Gastroesophageal sphincter (tissue), 3 donors: ENCODE results near the gene CFAP99.

Experiments used
- EP300 ChIP-seq: sonication (generic); formaldehyde crosslinking; IDR thresholded peaks from one replicate; pipeline ENCODE4 v1.6.1; 2017; ENCODE audit warnings: antibody characterized with exemption, mild to moderate bottlenecking
- POLR2A ChIP-seq, 2 donors: fragments of 450-650 bp; IDR thresholded peaks; one replicate each; pipeline ENCODE4 v1.6.1; 2017; ENCODE audit warnings: antibody characterized with exemption in 2 of 2, mild to moderate bottlenecking in 2 of 2, moderate library complexity in 1 of 2
- POLR2AphosphoS5 ChIP-seq: sonication (generic); formaldehyde crosslinking; IDR thresholded peaks from one replicate; pipeline ENCODE4 v1.6.1; 2017; ENCODE audit warnings: antibody characterized with exemption
- TF ChIP-seq, protein P1 (sequence below), 4 experiments: fragments of 200-600 bp in 2 of 4; fragments of 450-650 bp in 2 of 4; sonication (generic) in 1 of 4; IDR thresholded peaks; one replicate each; pipeline ENCODE4 v1.5.1; 2017 to 2019; ENCODE audit warnings: antibody characterized with exemption in 4 of 4, mild to moderate bottlenecking in 2 of 4, moderate library complexity in 2 of 4

- no peak for TF ChIP-seq EP300
- no peak for TF ChIP-seq POLR2A (IDR thresholded peaks at IDR 0.05)
- TF ChIP-seq, protein P1, sequence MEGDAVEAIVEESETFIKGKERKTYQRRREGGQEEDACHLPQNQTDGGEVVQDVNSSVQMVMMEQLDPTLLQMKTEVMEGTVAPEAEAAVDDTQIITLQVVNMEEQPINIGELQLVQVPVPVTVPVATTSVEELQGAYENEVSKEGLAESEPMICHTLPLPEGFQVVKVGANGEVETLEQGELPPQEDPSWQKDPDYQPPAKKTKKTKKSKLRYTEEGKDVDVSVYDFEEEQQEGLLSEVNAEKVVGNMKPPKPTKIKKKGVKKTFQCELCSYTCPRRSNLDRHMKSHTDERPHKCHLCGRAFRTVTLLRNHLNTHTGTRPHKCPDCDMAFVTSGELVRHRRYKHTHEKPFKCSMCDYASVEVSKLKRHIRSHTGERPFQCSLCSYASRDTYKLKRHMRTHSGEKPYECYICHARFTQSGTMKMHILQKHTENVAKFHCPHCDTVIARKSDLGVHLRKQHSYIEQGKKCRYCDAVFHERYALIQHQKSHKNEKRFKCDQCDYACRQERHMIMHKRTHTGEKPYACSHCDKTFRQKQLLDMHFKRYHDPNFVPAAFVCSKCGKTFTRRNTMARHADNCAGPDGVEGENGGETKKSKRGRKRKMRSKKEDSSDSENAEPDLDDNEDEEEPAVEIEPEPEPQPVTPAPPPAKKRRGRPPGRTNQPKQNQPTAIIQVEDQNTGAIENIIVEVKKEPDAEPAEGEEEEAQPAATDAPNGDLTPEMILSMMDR (IDR thresholded peaks at IDR 0.05) = no peak
- no peak for TF ChIP-seq POLR2AphosphoS5
Observed at GRCh38 chr4:2375427-2375826, 43.3 kb upstream of the CFAP99 start.
